ENCODE data around the gene ELL. TPM values are rescaled to one million over a fixed set of nuclear protein-coding genes. Genes with fewer than 3 reads are reported as not detected.
A peak's percentile ranks its signal among the peaks of the same experiment; 100 is the strongest.

Gene ELL
- total and polyA plus RNA-seq, 3 experiments from 2014 or later: 22.1 to 25.5 (median 24.4) TPM

GRCh38 chr19:18453269-18454024 is 68.4 kb downstream of the ELL start:
- DNase-seq: no peak
- POLR2A ChIA-PET: no interaction called here
- H3K4me1 Mint-ChIP-seq: peaks cover 3 to 8% (median 4%) of the 10 kb centered on the region in 3 donors

GRCh38 chr19:18452386-18452785 is 69.5 kb downstream of the ELL start:
- H3K36me3 Mint-ChIP-seq: peaks cover 0 to 75% (median 6%) of the 10 kb centered on the region in 3 donors
- POLR2A ChIA-PET: no interaction called here

More at GRCh38 chr19:18453269-18454024, 68.4 kb downstream of the ELL start:
- CTCF ChIA-PET: interaction anchor here (1.0 to 1.9 kb wide), 4 partner anchors 13 to 136 kb away, joined by 3 to 6 read pairs (median 4); partner anchors contain the start of genes KXD1 and REX1BD
- Mint-ChIP-seq H3K9me3 (no peaks in the 10 kb centered on the region), H3K27me3 (no peaks in the 10 kb centered on the region), H3K27ac (peak overlapping the region in 6 of 8 donors; percentile 1 to 64 (median 36)), H3K36me3 (peaks cover 0 to 75% (median 2%) of the 10 kb centered on the region in 3 donors), H3K4me3 (no peak overlapping the region)
- Histone ChIP-seq H3K27ac (ENCODE audit: low read depth, low read length) (no peak overlapping the region), H3K4me1 (ENCODE audit: insufficient read depth, low read length) (no peaks in the 10 kb centered on the region), H3K9me3 (ENCODE audit: low read length) (no peaks in the 10 kb centered on the region), H3K4me3 (ENCODE audit: low read length) (no peak overlapping the region), H3K36me3 (ENCODE audit: insufficient read depth, low read length) (peaks cover 7% of the 10 kb centered on the region), H3K27me3 (ENCODE audit: insufficient read depth, low read length, poor library complexity, severe bottlenecking) (no peaks in the 10 kb centered on the region)

GRCh38 chr19:18450931-18451836 is 70.7 kb downstream of the ELL start:
- Mint-ChIP-seq H3K4me1 (peaks cover 4 to 8% (median 5%) of the 10 kb centered on the region in 3 donors), H3K36me3 (peaks cover 0 to 77% (median 6%) of the 10 kb centered on the region in 3 donors), H3K27me3 (no peaks in the 10 kb centered on the region), H3K4me3 (peak overlapping the region in 1 of 7 donors; percentile 84), H3K9me3 (no peaks in the 10 kb centered on the region), H3K27ac (peak overlapping the region in 5 of 8 donors; percentile 14 to 94 (median 80))
- H3K4me1 ChIP-seq (ENCODE audit: insufficient read depth, low read length): no peaks in the 10 kb centered on the region
- H3K36me3 ChIP-seq (ENCODE audit: insufficient read depth, low read length): peaks cover 17% of the 10 kb centered on the region
- peak; percentile 78 to 89 (median 83) for DNase-seq
- no peak overlapping the region for H3K27ac ChIP-seq (ENCODE audit: low read depth, low read length)
- POLR2A ChIA-PET: interaction anchor here (1.2 kb wide), 1 partner anchor 120 kb away, joined by 4 read pairs; the partner anchor contains the start of gene UBA52
- no peaks in the 10 kb centered on the region for H3K27me3 ChIP-seq (ENCODE audit: insufficient read depth, low read length, poor library complexity, severe bottlenecking)
- CTCF ChIA-PET: interaction anchor here (0.6 to 4.2 kb wide), 37 partner anchors 8 to 536 kb away, joined by 3 to 30 read pairs (median 5); partner anchors contain the start of genes ELL, ISYNA1, REX1BD and SSBP4
- H3K4me3 ChIP-seq (ENCODE audit: low read length): no peak overlapping the region
- no peaks in the 10 kb centered on the region for H3K9me3 ChIP-seq (ENCODE audit: low read length)

More at GRCh38 chr19:18452386-18452785, 69.5 kb downstream of the ELL start:
- DNase-seq: no peak
- H3K27me3 Mint-ChIP-seq: no peaks in the 10 kb centered on the region
- no peaks in the 10 kb centered on the region for H3K27me3 ChIP-seq (ENCODE audit: insufficient read depth, low read length, poor library complexity, severe bottlenecking)
- H3K9me3 ChIP-seq (ENCODE audit: low read length): no peaks in the 10 kb centered on the region
- H3K4me1 Mint-ChIP-seq: peaks cover 4 to 8% (median 5%) of the 10 kb centered on the region in 3 donors
- H3K36me3 ChIP-seq (ENCODE audit: insufficient read depth, low read length): peaks cover 14% of the 10 kb centered on the region
- CTCF ChIA-PET: interaction anchor here (1.2 to 4.2 kb wide), 11 partner anchors 9 to 395 kb away, joined by 3 to 30 read pairs (median 6); partner anchors contain the start of genes ELL, ISYNA1, REX1BD and SSBP4
- no peak overlapping the region for H3K27ac ChIP-seq (ENCODE audit: low read depth, low read length)
- no peak overlapping the region for H3K4me3 ChIP-seq (ENCODE audit: low read length)
- H3K9me3 Mint-ChIP-seq: no peaks in the 10 kb centered on the region
- no peak overlapping the region for H3K4me3 Mint-ChIP-seq
- no peaks in the 10 kb centered on the region for H3K4me1 ChIP-seq (ENCODE audit: insufficient read depth, low read length)
- peak overlapping the region in 2 of 8 donors; percentile 36 to 87 for H3K27ac Mint-ChIP-seq

- H3K9me3 Mint-ChIP-seq: no peaks in the 10 kb centered on the region
- peaks cover 0 to 76% (median 6%) of the 10 kb centered on the region in 3 donors for H3K36me3 Mint-ChIP-seq
- no peaks in the 10 kb centered on the region for H3K4me1 ChIP-seq (ENCODE audit: insufficient read depth, low read length)
- ChIA-PET POLR2A (interaction anchor here (1.2 kb wide), 1 partner anchor 121 kb away, joined by 4 read pairs; the partner anchor contains the start of gene UBA52), CTCF (interaction anchor here (0.7 to 4.2 kb wide), 28 partner anchors 7 to 537 kb away, joined by 3 to 30 read pairs (median 6); partner anchors contain the start of genes ELL, REX1BD, SSBP4 and UBA52)
- DNase-seq: no peak
- H3K27ac ChIP-seq (ENCODE audit: low read depth, low read length): no peak overlapping the region
- peak overlapping the region in 5 of 8 donors; percentile 14 to 94 (median 80) for H3K27ac Mint-ChIP-seq
- H3K36me3 ChIP-seq (ENCODE audit: insufficient read depth, low read length): peaks cover 24% of the 10 kb centered on the region
- H3K4me3 Mint-ChIP-seq: peak overlapping the region in 1 of 7 donors; percentile 84
- no peaks in the 10 kb centered on the region for H3K27me3 ChIP-seq (ENCODE audit: insufficient read depth, low read length, poor library complexity, severe bottlenecking)
- H3K9me3 ChIP-seq (ENCODE audit: low read length): no peaks in the 10 kb centered on the region
- no peaks in the 10 kb centered on the region for H3K27me3 Mint-ChIP-seq
- H3K4me1 Mint-ChIP-seq: peaks cover 4 to 8% (median 5%) of the 10 kb centered on the region in 3 donors
- no peak overlapping the region for H3K4me3 ChIP-seq (ENCODE audit: low read length)
These were observed 71.6 kb downstream of the ELL start for GRCh38 chr19:18450021-18450930.

- peaks cover 24% of the 10 kb centered on the region for H3K36me3 ChIP-seq (ENCODE audit: insufficient read depth, low read length)
- no peaks in the 10 kb centered on the region for H3K9me3 ChIP-seq (ENCODE audit: low read length)
- no peaks in the 10 kb centered on the region for H3K4me1 ChIP-seq (ENCODE audit: insufficient read depth, low read length)
- ChIA-PET CTCF (interaction anchor here (1.5 to 4.2 kb wide), 4 partner anchors 9 to 139 kb away, joined by 4 to 30 read pairs (median 9); partner anchors contain the start of gene REX1BD), POLR2A (no interaction called here)
- Mint-ChIP-seq H3K9me3 (no peaks in the 10 kb centered on the region), H3K27me3 (no peaks in the 10 kb centered on the region), H3K27ac (no peak overlapping the region), H3K4me1 (peaks cover 4 to 8% (median 5%) of the 10 kb centered on the region in 3 donors), H3K4me3 (no peak overlapping the region), H3K36me3 (peaks cover 0 to 82% (median 6%) of the 10 kb centered on the region in 3 donors)
- H3K4me3 ChIP-seq (ENCODE audit: low read length): no peak overlapping the region
- DNase-seq: no peak
- no peak overlapping the region for H3K27ac ChIP-seq (ENCODE audit: low read depth, low read length)
- no peaks in the 10 kb centered on the region for H3K27me3 ChIP-seq (ENCODE audit: insufficient read depth, low read length, poor library complexity, severe bottlenecking)
These were observed 72.3 kb downstream of the ELL start for GRCh38 chr19:18449552-18449951.

- Histone ChIP-seq H3K27me3 (ENCODE audit: insufficient read depth, low read length, poor library complexity, severe bottlenecking) (no peaks in the 10 kb centered on the region), H3K4me1 (ENCODE audit: insufficient read depth, low read length) (peaks cover 8% of the 10 kb centered on the region), H3K9me3 (ENCODE audit: low read length) (no peaks in the 10 kb centered on the region), H3K27ac (ENCODE audit: low read depth, low read length) (no peak overlapping the region), H3K36me3 (ENCODE audit: insufficient read depth, low read length) (peaks cover 32% of the 10 kb centered on the region), H3K4me3 (ENCODE audit: low read length) (no peak overlapping the region)
- POLR2A ChIA-PET: interaction anchor here (1.0 kb wide), 1 partner anchor 13 kb away, joined by 4 read pairs; no protein-coding TSS in a partner anchor
- CTCF ChIA-PET: interaction anchor here (1.4 kb wide), 1 partner anchor 36 kb away, joined by 4 read pairs; no protein-coding TSS in a partner anchor
- Mint-ChIP-seq H3K36me3 (peaks cover 4 to 81% (median 7%) of the 10 kb centered on the region in 3 donors), H3K9me3 (peaks cover 0 to 4% (median 2%) of the 10 kb centered on the region in 5 donors), H3K4me1 (peaks cover 13 to 20% (median 14%) of the 10 kb centered on the region in 3 donors), H3K4me3 (no peak overlapping the region), H3K27ac (no peak overlapping the region), H3K27me3 (peaks cover 0 to 2% of the 10 kb centered on the region in 2 donors)
- DNase-seq: no peak
These were observed 75.0 kb downstream of the ELL start for GRCh38 chr19:18446811-18447359.
